Measurements from ENCODE around the gene FOXL2. TPM values are rescaled to one million over a fixed set of nuclear protein-coding genes. Genes with fewer than 3 reads are reported as not detected.

The FOXL2 gene
- total and polyA plus RNA-seq, 2 of the 13 experiments (the other 11 are each of a cell fraction or from before 2014, with no cell fraction given) = not detected

- no TSS peak for BruUV-seq (replicated peaks)
- no peaks in the 10 kb centered on the region for H3K9me3 ChIP-seq (ENCODE audit: low read length)
- ATAC-seq (no peak), DNase-seq (ENCODE audit: low spot score) (no peak), FAIRE-seq (no peak)
- no peak overlapping the region for H2AFZ ChIP-seq (ENCODE audit: low read length)
- H3K9ac ChIP-seq (ENCODE audit: insufficient read depth, low read depth, low read length) = no peak overlapping the region
- WGBS (ENCODE audit: low lambda C conversion rate) = 67% methylated on average over 34 of the region's 48 CpGs
- no peak overlapping the region for H3K27ac ChIP-seq (ENCODE audit: extremely low read length, insufficient read depth, low read length)
- no peak overlapping the region for H3K4me2 ChIP-seq (ENCODE audit: low read depth, low read length)
- in situ Hi-C loops (cut with HindIII; ENCODE audit: extremely low pct_ligation_motif_present, low pct_unique_long_range_greater_than_20kb) = loop anchor here (5.0 kb wide), 3 partner anchors 39 to 389 kb away; no protein-coding TSS in a partner anchor
- no peak for TF ChIP-seq ZNF17 (CRISPR knock-in tag; IDR thresholded peaks at IDR 0.05)
- TF ChIP-seq, protein P1, sequence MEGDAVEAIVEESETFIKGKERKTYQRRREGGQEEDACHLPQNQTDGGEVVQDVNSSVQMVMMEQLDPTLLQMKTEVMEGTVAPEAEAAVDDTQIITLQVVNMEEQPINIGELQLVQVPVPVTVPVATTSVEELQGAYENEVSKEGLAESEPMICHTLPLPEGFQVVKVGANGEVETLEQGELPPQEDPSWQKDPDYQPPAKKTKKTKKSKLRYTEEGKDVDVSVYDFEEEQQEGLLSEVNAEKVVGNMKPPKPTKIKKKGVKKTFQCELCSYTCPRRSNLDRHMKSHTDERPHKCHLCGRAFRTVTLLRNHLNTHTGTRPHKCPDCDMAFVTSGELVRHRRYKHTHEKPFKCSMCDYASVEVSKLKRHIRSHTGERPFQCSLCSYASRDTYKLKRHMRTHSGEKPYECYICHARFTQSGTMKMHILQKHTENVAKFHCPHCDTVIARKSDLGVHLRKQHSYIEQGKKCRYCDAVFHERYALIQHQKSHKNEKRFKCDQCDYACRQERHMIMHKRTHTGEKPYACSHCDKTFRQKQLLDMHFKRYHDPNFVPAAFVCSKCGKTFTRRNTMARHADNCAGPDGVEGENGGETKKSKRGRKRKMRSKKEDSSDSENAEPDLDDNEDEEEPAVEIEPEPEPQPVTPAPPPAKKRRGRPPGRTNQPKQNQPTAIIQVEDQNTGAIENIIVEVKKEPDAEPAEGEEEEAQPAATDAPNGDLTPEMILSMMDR (CRISPR knock-in tag; IDR thresholded peaks at IDR 0.05) = 0 out of 2 replicates have a peak, but pooled peaks have one; percentile 4
- no peaks in the 10 kb centered on the region for H3K36me3 ChIP-seq (replicated peaks in 1 of 2; ENCODE audit: control insufficient read depth in 1 of 2, insufficient read depth in 2 of 2, low read length in 2 of 2)
- H4K20me1 ChIP-seq (ENCODE audit: insufficient read depth, low read length) = no peaks in the 10 kb centered on the region
- H3K4me1 ChIP-seq (ENCODE audit: insufficient read depth, low read length) = peaks cover 37% of the 10 kb centered on the region
- H3K27me3 ChIP-seq (ENCODE audit: control insufficient read depth in 1 of 2, insufficient read depth in 2 of 2, low read length in 2 of 2) = peaks cover 21 to 76% of the 10 kb centered on the region in 2 experiments; a peak in 4 of 5 replicates
- peak overlapping the region in 1 of 3 experiments; percentile 7; a peak in 1 of 6 replicates for H3K4me3 ChIP-seq (replicated peaks in 1 of 3; ENCODE audit: insufficient read depth in 1 of 3, low read depth in 2 of 3, low read length in 3 of 3)
- ChIA-PET CTCF (ENCODE audit: low intra/inter-chr PET ratio, low total read pairs) (no interaction called here), POLR2A (no interaction called here)
- no peaks in the 10 kb centered on the region for H3K79me2 ChIP-seq (ENCODE audit: insufficient read depth, low read length)
- intact Hi-C loops (cut with micrococcal nuclease; ENCODE audit: unreplicated experiment) = loop anchor here (5.0 kb wide), 1 partner anchor 1304 kb away; no protein-coding TSS in a partner anchor
Observed at GRCh38 chr3:138938056-138938876, 8.7 kb downstream of the FOXL2 start.

DNA sequence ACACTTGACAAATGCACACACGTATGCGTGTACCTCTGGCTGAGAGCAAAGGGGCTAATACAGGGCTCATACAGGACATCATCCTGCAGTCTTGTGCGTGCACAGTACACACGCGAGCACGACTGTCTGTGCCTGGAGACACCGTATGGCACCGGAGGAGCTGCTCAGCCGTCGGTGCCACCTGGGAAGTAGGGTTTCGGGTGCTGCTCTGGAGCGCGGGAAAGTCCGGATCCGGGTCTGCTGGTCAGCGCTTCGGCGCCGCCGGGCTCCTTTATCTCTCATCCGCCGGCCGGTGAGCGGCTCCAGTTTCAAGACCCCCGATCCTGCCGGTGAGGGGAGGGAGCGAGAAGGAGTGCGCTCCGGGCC lies 9.3 kb downstream of the FOXL2 start:
- WGBS (ENCODE audit: low lambda C conversion rate) = 50% methylated on average over 2 of the region's 29 CpGs
- no TSS peak for BruUV-seq (replicated peaks)
- Histone ChIP-seq H3K4me2 (ENCODE audit: low read depth, low read length) (peak overlapping the region; percentile 93; the same call in 1 of the 2 replicates), H3K27me3 (ENCODE audit: control insufficient read depth in 1 of 2, insufficient read depth in 2 of 2, low read length in 2 of 2) (peaks cover 21 to 75% of the 10 kb centered on the region in 2 experiments; a peak in 4 of 5 replicates), H3K9ac (ENCODE audit: insufficient read depth, low read depth, low read length) (no peak overlapping the region), H3K27ac (ENCODE audit: extremely low read length, insufficient read depth, low read length) (no peak overlapping the region), H3K4me3 (replicated peaks in 1 of 3; ENCODE audit: insufficient read depth in 1 of 3, low read depth in 2 of 3, low read length in 3 of 3) (0 out of 6 replicates have a peak overlapping the region, but pooled peaks of 1 of the 3 experiments have one; percentile 7), H3K36me3 (replicated peaks in 1 of 2; ENCODE audit: control insufficient read depth in 1 of 2, insufficient read depth in 2 of 2, low read length in 2 of 2) (no peaks in the 10 kb centered on the region), H3K4me1 (ENCODE audit: insufficient read depth, low read length) (peaks cover 37% of the 10 kb centered on the region), H3K79me2 (ENCODE audit: insufficient read depth, low read length) (no peaks in the 10 kb centered on the region), H3K9me3 (ENCODE audit: low read length) (no peaks in the 10 kb centered on the region), H4K20me1 (ENCODE audit: insufficient read depth, low read length) (no peaks in the 10 kb centered on the region), H2AFZ (ENCODE audit: low read length) (no peak overlapping the region)
- intact Hi-C loops (cut with micrococcal nuclease; ENCODE audit: unreplicated experiment) = loop anchor here (5.0 kb wide), 1 partner anchor 1305 kb away; no protein-coding TSS in a partner anchor
- TF ChIP-seq SMARCC2 (IDR thresholded peaks at IDR 0.05) (no peak), EZH2 (conservative IDR thresholded peaks at IDR 0.05; ENCODE audit: low read depth, low read length) (0 out of 2 replicates have a peak, but pooled peaks have one; percentile 32)
- DNase-seq (ENCODE audit: low spot score) (no peak), ATAC-seq (no peak), FAIRE-seq (no peak)
- ChIA-PET CTCF (ENCODE audit: low intra/inter-chr PET ratio, low total read pairs) (interaction anchor here (1.8 kb wide), 1 partner anchor 42 kb away, joined by 9 read pairs; no protein-coding TSS in a partner anchor), POLR2A (no interaction called here)
- in situ Hi-C loops (cut with HindIII; ENCODE audit: extremely low pct_ligation_motif_present, low pct_unique_long_range_greater_than_20kb) = loop anchor here (5.0 kb wide), 3 partner anchors 40 to 390 kb away; no protein-coding TSS in a partner anchor
